ENCODE data around the gene MXRA8.
A peak's percentile ranks its signal among the peaks of the same experiment; 100 is the strongest.
"Not testable (repeated sequence)": the region's sequence is repeated elsewhere in the genome, so short reads cannot be mapped to it uniquely, and the experiment has no call there.

MXRA8 gene

GRCh38 chr1:1318777-1319645 is 39.3 kb downstream of the MXRA8 start:
- DNase-seq = no peak

- peak; percentile 76 for DNase-seq
These were observed 40.2 kb downstream of the MXRA8 start for GRCh38 chr1:1318131-1318652.

DNA sequence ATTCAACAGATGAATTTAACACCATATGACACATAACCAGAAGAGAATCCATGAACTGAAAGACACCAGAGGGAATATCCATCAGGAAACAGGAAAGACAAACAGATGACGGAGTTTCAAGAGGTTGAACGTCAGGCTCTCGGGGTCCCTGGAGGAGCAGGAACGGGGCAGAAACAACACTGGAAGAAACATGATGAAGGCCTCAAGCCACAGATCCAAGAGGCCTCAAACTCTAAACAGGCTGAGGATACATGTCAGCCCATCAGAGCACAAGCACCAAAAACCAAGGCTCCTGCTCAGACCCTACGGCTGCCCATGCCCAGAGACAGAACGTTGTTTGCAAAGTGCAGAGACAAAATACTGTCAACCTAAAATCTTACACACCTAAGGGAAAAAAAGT is 40.9 kb downstream of the MXRA8 start:
- DNase-seq = no peak

DNA sequence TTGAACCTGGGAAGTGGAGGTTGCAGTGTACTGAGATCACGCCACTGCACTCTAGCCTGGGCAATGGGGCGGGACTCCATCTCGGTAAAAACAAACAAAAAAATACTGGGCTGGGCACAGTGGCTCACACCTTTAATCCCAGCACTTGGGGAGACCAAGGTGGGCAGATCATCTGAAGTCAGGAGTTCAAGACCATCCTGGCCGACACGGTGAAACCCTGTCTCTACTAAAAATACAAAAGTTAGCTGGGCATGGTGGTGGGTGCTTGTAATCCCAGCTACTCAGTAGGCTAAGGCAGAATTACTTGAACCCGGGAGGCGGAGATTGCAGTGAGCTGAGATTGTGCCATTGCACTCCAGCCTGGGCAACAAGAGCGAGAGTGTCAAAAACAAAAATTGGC is 42.2 kb downstream of the MXRA8 start:
- not testable (repeated sequence) for DNase-seq

DNA sequence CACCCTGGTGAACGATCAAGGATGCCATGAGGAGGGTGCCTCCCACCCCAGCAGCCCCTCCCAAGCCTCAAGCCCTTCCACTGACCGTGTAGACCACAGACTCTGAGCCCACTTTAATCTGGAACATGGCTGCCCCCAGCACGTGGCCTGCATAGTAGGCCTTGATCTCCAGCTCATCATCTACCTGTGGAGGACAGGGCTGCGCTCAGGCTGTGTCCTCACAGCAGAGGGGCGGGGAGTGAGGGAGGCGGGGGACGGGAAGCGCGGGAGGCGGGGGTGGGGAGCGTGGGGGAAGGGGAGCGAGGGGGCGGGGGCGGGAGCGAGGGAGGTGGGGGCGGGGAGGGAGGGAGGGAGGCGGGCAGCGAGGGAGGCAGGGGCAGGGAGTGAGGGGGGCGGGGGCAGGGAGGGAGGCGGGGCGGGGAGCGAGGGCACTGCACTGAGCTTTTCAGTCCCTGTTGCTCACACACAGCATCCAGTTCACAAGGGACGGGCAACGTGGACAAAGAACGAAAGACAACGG is 42.9 kb downstream of the MXRA8 start:
- no peak for DNase-seq

DNA sequence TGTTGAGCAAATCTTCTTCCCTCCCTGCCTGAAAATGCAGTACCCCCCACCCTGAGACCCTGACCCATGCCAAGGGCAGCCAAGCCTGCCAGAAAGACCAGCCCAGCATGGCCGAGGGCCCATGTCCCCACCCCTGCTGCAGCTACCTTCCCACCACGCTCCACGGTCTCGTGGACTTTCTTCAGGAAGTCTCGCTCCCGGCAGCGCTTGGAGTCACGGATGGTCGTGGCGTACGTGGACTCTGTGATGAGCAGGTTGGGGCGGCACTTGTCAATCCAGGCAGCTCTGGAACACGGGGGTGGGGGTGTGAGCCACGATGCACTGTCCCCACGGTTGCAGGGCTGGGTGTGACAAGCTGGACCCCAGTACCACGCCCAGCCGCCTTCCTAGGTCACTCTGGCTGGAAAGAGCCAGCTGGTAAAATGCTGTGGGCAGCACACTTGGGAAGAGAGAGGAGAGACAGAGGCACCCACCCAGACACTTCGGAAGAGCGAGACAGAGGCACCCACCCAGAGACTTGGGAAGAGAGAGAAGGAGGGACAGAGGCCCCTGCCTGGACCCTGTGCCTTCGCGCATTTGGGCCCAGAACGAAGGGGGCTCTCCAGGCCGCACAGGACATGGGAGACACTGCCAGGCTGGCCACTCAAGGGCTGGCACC is 43.5 kb downstream of the MXRA8 start:
- no peak for DNase-seq

- no peak for DNase-seq
These were observed 44.1 kb downstream of the MXRA8 start for GRCh38 chr1:1314237-1314586.

DNA sequence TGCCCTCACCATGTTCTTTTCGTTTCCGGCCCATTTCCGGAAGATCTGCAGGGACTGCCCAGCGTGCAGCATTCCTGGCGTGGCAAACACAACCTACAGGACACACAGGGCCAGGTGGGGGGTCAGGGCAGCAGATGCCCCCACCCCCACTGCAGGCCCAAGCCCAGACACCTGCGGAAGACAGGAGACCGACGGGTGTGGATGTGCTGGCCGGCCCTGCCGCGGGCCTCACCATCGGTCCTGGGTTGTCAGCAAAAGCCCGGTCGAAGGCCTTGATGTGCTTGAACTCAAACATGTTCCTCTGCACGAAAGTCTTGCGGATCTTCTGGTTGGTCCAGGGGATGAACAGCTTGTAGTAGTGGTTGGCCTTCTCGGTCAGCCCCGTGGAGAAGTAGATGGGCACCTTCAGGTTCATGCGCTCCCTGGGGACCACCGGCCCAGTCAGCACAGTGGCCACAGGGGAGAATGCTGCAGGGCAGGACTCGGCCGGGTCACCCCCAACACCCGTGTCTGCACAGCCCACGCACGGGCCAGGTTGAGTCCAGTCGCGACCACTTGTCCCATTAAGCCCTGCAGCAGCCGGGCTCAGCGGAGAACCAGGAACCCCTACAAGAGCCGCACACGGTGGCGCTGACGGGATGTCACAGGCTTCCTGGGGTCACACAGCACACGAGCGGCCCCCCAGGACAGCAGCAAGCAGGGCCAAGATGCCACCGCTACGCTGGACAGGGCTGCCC is 44.7 kb downstream of the MXRA8 start:
- no peak for DNase-seq

- no peak for DNase-seq
These were observed 45.7 kb downstream of the MXRA8 start for GRCh38 chr1:1312450-1313314.

- no peak for DNase-seq
These were observed 46.9 kb downstream of the MXRA8 start for GRCh38 chr1:1311107-1312104.

GRCh38 chr1:1310476-1311053 is 47.8 kb downstream of the MXRA8 start:
- DNase-seq = no peak

DNA sequence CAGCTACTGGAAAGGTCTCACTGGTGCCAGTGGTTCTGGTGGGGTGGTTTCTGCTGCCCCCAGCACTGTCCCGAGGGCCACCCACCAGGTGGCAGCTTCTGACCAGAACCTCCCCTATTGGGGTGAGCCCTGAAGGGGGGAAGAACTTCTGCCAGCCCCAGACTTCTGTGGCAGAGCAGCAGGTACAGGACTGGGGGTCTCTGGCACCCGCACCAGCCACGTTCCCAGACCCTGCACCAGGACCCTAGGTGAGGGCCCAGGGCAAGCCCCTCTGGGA is 48.3 kb downstream of the MXRA8 start:
- no peak for DNase-seq

- DNase-seq = no peak
These were observed 48.9 kb downstream of the MXRA8 start for GRCh38 chr1:1309251-1310108.

DNA sequence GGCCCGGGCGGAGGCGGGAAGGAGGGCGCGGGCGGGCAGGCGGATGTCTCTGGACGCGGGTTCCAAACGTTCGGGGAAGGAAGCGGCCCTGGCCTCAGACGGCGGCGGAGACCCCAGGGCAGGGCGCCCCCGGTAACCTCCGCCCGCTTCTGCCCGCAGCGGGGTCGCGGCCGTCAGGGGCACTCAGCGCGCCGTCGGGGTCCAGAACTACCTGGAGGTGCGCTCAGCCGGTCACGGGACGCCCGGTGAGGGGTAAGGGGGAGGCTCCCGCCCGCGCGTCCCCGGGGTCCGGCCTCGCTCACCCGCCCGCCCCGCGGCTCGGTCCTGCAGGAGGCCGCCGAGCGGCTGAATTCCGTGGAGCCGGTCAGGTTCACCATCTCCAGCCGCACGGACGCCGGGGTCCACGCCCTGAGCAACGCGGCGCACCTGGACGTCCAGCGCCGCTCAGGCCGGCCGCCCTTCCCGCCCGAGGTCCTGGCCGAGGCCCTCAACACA is 49.6 kb downstream of the MXRA8 start:
- no peak for DNase-seq

DNA sequence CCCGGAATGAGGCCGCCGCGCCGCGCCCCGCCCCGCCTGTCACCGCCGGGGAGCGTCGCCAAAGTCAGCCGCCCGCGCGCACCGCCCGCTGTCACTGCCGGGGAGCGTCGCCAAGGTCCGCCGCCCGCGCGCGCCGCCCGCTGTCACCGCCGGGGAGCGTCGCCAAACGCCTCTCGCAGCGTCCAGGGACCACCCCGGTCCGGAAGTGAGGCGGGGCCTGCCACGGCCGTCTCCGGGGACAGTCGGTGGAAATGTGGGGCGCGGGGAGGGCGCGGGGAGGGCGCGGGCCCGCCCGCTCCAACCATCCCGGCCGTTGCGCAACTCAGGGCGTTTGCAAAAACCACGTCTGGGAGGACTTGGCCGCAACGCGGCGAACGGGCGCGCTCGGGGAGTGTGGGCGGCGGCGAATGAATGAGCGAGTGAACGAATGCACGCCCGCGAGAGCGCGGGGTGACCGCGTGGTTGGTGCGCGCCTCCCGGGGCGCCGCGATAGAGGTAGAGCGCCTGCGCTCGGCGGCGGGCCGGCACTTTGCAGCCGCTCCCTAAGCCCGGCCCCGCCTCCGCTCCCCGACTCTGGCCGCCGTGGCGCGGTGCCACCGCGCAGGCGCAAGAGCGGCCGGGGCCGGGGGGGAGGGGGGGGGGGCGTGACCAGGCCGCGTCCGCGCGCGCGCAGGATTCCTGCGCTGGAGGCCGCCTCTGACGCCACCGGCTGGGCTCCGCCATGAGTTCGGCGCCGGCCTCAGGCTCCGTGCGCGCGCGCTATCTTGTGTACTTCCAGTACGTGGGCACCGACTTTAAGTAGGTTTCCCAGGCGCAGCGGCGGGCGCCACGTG is 50.2 kb downstream of the MXRA8 start, which contains the start of the genes ACAP3 and PUSL1:
TSS of gene ACAP3 (minus strand) at position 8 of the 833 bp plus-strand sequence. CDS start 115 bp downstream, outside the sequence.
TSS of gene PUSL1 (plus strand) at position 675 of the 833 bp plus-strand sequence. CDS start at position 722, 47 bp downstream.
- DNase-seq = peak; percentile 74

DNA sequence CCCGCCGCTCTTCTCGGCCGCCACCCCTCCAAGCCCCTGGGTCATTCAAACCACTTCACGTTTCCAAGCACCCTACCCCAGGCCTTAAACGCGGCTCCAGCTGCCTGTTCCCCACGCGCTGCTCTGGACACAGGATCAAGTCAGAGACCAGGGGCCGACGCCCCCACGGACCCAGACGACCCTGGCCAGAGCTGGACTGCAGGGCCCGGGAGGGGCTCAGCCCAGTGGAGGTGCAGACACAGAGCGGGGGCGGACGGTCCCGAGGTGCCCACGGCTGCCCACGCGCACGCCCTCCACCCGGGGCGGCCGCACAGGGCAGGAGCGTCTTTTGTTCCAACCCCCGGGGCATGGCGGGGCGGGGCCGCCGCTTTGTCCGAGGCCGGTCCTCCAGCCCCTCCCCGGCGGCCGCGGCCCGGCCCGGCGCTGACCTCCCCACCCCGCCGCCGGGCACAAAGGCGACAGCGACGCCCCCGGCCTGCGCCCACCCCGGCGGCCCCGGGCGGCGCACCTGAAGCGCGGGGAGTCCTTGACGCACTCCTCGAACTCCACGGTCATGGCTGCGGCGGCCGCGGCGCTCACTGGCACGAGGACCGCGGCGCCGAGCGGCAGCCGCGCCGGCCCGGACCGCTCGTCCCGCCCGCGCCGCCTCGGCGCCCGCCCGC is 51.0 kb downstream of the MXRA8 start:
- DNase-seq = no peak

DNA sequence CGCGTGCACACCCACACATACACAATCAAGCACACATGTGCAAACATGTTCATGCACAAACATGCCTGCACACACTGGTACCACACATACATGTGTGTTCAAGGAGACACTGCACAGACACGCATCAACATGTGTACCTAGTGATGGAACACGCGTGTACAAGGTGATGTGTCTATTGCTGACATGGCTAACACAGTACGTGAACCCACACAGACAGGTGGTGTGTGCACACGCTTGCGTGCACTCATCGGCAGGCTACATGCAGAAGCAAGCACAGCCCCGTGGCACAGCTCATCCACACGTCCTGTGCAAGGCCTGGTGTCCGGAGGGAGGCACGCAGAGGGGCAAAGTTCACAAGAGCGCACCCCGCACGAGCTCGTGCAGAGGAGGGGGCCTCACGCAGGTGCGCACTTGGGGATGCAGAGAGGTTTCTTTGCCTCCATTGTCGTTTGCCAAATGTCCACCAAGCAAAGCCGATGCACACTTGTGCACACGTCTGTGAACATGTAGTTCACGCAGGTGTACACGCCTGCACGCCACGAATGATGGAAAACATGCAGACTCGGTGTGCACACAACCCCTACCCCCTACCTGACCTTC is 51.6 kb downstream of the MXRA8 start:
- DNase-seq = no peak
